ENCODE measurements around the gene ZSCAN21. TPM values are rescaled to one million over a fixed set of nuclear protein-coding genes. Genes with fewer than 3 reads are reported as not detected.
"Not testable (repeated sequence)": the region's sequence is repeated elsewhere in the genome, so short reads cannot be mapped to it uniquely, and the experiment has no call there.

Gene ZSCAN21
- total RNA-seq, 1 donor = 9.8 TPM

DNA sequence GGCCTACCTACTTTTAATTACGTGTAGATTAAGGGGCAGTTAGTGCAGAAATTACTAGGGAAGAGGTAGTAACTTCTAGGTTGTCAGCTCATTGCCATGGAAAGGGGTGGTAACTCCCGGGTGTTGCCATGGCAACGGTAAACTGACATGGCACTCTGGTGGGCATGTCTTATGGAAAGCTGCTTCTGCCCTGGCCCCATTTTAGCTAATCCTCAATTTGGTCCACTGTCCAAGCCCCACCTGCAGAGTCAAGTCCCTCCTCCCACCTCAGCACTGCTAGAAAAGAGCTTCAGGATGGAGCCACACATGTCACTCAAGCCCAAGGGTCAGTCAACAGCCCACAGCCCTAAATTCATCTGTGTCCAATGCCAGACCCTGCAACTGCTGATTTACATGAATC lies 41.7 kb upstream of the ZSCAN21 start:
- no peak overlapping the region for H3K27ac ChIP-seq (ENCODE audit: low read depth, low read length)

DNA sequence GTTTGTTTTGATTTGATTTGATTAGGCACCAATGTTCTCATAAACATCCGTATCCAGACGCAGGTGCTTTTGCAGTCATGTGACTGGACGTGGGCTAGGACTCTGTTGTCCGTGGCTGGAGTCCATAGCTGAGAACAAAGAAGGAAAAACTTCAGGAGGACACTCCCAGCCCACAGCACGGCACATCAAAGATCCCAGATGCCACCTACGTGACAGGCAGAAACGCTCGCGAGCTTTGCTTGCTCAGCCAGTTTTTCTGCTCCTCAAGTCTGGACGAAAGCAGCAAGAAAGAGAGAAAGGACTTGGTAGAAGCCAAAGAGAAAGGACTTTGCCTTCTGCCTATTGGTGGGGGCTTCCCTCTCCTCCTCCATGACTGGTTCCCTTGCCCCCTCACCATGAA lies 41.0 kb upstream of the ZSCAN21 start:
- Histone ChIP-seq H3K4me3 (ENCODE audit: insufficient read depth, low read length) (no peak overlapping the region), H3K27ac (ENCODE audit: low read depth, low read length) (no peak overlapping the region), H2AFZ (ENCODE audit: low read length) (no peak overlapping the region), H3K36me3 (ENCODE audit: insufficient read depth, low read length) (no peaks in the 10 kb centered on the region), H3K9me3 (ENCODE audit: low read depth, low read length) (no peaks in the 10 kb centered on the region), H3K27me3 (ENCODE audit: insufficient read depth, low read length) (peaks cover 8% of the 10 kb centered on the region), H4K20me1 (ENCODE audit: insufficient read depth, low read length) (no peaks in the 10 kb centered on the region), H3K79me2 (ENCODE audit: insufficient read depth, low read length) (no peaks in the 10 kb centered on the region), H3K4me1 (ENCODE audit: insufficient read depth, low read length) (no peaks in the 10 kb centered on the region), H3K4me2 (ENCODE audit: insufficient read depth, low read length) (no peak overlapping the region)
- TF ChIP-seq, protein P1, sequence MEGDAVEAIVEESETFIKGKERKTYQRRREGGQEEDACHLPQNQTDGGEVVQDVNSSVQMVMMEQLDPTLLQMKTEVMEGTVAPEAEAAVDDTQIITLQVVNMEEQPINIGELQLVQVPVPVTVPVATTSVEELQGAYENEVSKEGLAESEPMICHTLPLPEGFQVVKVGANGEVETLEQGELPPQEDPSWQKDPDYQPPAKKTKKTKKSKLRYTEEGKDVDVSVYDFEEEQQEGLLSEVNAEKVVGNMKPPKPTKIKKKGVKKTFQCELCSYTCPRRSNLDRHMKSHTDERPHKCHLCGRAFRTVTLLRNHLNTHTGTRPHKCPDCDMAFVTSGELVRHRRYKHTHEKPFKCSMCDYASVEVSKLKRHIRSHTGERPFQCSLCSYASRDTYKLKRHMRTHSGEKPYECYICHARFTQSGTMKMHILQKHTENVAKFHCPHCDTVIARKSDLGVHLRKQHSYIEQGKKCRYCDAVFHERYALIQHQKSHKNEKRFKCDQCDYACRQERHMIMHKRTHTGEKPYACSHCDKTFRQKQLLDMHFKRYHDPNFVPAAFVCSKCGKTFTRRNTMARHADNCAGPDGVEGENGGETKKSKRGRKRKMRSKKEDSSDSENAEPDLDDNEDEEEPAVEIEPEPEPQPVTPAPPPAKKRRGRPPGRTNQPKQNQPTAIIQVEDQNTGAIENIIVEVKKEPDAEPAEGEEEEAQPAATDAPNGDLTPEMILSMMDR (IDR thresholded peaks at IDR 0.05; ENCODE audit: extremely low read depth, low read depth, low read length) = no peak
- no peak for DNase-seq (ENCODE audit: insufficient read length, low spot score, missing footprints)

More for the DNA sequence above, 41.7 kb upstream of the ZSCAN21 start:
- Histone ChIP-seq H3K4me3 (ENCODE audit: insufficient read depth, low read length) (no peak overlapping the region), H3K79me2 (ENCODE audit: insufficient read depth, low read length) (no peaks in the 10 kb centered on the region), H3K4me2 (ENCODE audit: insufficient read depth, low read length) (no peak overlapping the region), H2AFZ (ENCODE audit: low read length) (no peak overlapping the region), H3K27me3 (ENCODE audit: insufficient read depth, low read length) (peaks cover 8% of the 10 kb centered on the region), H4K20me1 (ENCODE audit: insufficient read depth, low read length) (no peaks in the 10 kb centered on the region), H3K36me3 (ENCODE audit: insufficient read depth, low read length) (no peaks in the 10 kb centered on the region), H3K9me3 (ENCODE audit: low read depth, low read length) (no peaks in the 10 kb centered on the region), H3K4me1 (ENCODE audit: insufficient read depth, low read length) (no peaks in the 10 kb centered on the region)
- no peak for DNase-seq (ENCODE audit: insufficient read length, low spot score, missing footprints)
- TF ChIP-seq, protein P1 (IDR thresholded peaks at IDR 0.05; ENCODE audit: extremely low read depth, low read depth, low read length) = no peak

DNA sequence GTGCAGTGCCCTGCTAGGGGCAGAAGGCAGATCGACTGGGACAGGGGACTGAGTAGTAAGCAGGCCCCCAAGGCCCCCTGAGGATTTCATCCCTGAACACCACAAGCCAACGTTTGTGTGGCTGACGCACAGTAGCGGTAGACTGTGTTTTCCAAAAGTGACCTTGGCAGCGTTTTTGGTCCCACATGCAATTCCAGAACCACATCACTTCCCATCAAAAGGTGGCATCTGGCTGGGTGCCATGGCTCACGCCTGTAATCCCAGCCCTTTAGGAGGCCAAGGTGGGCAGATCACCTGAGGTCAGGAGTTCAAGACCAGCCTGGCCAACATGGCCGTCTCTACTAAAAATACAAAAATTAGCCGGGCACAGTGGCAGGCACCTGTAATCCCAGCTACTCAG lies 39.6 kb upstream of the ZSCAN21 start:
- not testable (repeated sequence) for H3K9me3 ChIP-seq (ENCODE audit: low read depth, low read length); H3K4me3 ChIP-seq (ENCODE audit: insufficient read depth, low read length); H3K27ac ChIP-seq (ENCODE audit: low read depth, low read length); H3K27me3 ChIP-seq (ENCODE audit: insufficient read depth, low read length); DNase-seq (ENCODE audit: insufficient read length, low spot score, missing footprints); H3K79me2 ChIP-seq (ENCODE audit: insufficient read depth, low read length); H2AFZ ChIP-seq (ENCODE audit: low read length); H3K4me1 ChIP-seq (ENCODE audit: insufficient read depth, low read length); H3K4me2 ChIP-seq (ENCODE audit: insufficient read depth, low read length); H3K36me3 ChIP-seq (ENCODE audit: insufficient read depth, low read length); H4K20me1 ChIP-seq (ENCODE audit: insufficient read depth, low read length)

DNA sequence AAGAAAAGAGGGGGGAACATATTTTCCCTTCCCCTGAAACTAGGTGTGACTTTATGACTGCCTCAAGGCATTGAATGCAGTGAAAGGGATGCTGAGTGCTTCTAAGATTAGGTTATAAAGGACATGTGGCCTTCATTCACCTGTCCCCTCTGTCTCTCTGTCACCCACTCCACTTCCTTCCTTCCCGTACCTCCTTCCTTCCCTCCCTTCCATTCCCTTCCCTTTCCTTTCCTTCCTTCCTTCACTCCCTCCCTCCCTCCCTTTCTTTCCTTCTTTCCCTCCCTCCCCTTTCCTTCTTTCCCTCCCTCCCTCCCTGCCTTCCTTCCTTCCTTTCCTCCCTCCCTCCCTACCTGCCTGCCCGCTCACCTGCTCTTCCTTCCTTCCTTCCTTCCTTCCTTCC lies 38.7 kb upstream of the ZSCAN21 start:
- H3K79me2 ChIP-seq (ENCODE audit: insufficient read depth, low read length) = peaks cover 8% of the 10 kb centered on the region
- TF ChIP-seq, protein P1 (IDR thresholded peaks at IDR 0.05; ENCODE audit: extremely low read depth, low read depth, low read length) = no peak
- no peak overlapping the region for H3K4me3 ChIP-seq (ENCODE audit: insufficient read depth, low read length)
- H2AFZ ChIP-seq (ENCODE audit: low read length) = no peak overlapping the region
- H3K9me3 ChIP-seq (ENCODE audit: low read depth, low read length) = no peaks in the 10 kb centered on the region
- H3K4me2 ChIP-seq (ENCODE audit: insufficient read depth, low read length) = no peak overlapping the region
- peaks cover 4% of the 10 kb centered on the region for H3K4me1 ChIP-seq (ENCODE audit: insufficient read depth, low read length)
- no peak overlapping the region for H3K27ac ChIP-seq (ENCODE audit: low read depth, low read length)
- H3K27me3 ChIP-seq (ENCODE audit: insufficient read depth, low read length) = peaks cover 8% of the 10 kb centered on the region
- no peaks in the 10 kb centered on the region for H4K20me1 ChIP-seq (ENCODE audit: insufficient read depth, low read length)
- no peaks in the 10 kb centered on the region for H3K36me3 ChIP-seq (ENCODE audit: insufficient read depth, low read length)
- peak; percentile 60 for DNase-seq (ENCODE audit: insufficient read length, low spot score, missing footprints)

All from osteoblast (primary cell).